Breast epithelium (tissue), 4 donors: ENCODE data around the gene TCN2. TPM values are rescaled to one million over a fixed set of nuclear protein-coding genes. Genes with fewer than 3 reads are reported as not detected.

ENCODE experiments used
- DNase-seq, 2 donors: peaks; one replicate each; pipeline ENCODE4 v3.0.0-alpha.2; 2019; ENCODE audit warnings: low spot score in 2 of 2
- H3K27ac ChIP-seq, 2 donors: fragments of 200-600 bp; sonication (generic) in 1 of 2; one replicate each; pipeline ENCODE4 v1.5.1; 2016 to 2019; ENCODE audit warnings: mild to moderate bottlenecking in 1 of 2
- H3K27me3 ChIP-seq, 2 donors: fragments of 200-600 bp; sonication (generic) in 1 of 2; one replicate each; pipeline versions ENCODE4 v1.5.1 to v1.6.0; 2017 to 2019; ENCODE audit warnings: control low read depth in 1 of 2, mild to moderate bottlenecking in 1 of 2
- H3K36me3 ChIP-seq: fragments of 200-600 bp; one replicate; pipeline ENCODE4 v1.5.1; 2019
- H3K4me1 ChIP-seq, 2 donors: fragments of 200-600 bp; sonication (generic); one replicate each; pipeline ENCODE4 v1.5.1; 2016 to 2019; ENCODE audit warnings: control low read depth in 1 of 2
- H3K4me3 ChIP-seq, 3 donors: fragments of 200-600 bp; sonication (generic); 1 replicate in 2 of 3; 2 replicates in 1 of 3; pipeline ENCODE4 v1.5.1; 2016 to 2019; ENCODE audit warnings: mild to moderate bottlenecking in 3 of 3, moderate library complexity in 2 of 3
- H3K9me3 ChIP-seq, 2 donors: fragments of 200-600 bp; sonication (generic) in 1 of 2; one replicate each; pipeline ENCODE4 v1.5.1; 2016 to 2019; ENCODE audit warnings: control low read depth in 1 of 2
- POLR2A ChIP-seq: fragments of 450-650 bp; IDR thresholded peaks from one replicate; pipeline ENCODE4 v1.6.1; 2016; ENCODE audit warnings: antibody characterized with exemption, mild to moderate bottlenecking, moderate library complexity
- POLR2AphosphoS5 ChIP-seq, 3 donors: sonication (generic); formaldehyde crosslinking; IDR thresholded peaks; one replicate each; pipeline ENCODE4 v1.6.1; 2017; ENCODE audit warnings: antibody characterized with exemption in 3 of 3
- intact Hi-C: fragments of 100-400 bp; cut with DNase I; formaldehyde crosslinking; loops from one replicate; pipeline ENCODE4 v1.15.1; 2023; ENCODE audit warnings: low total_unique reads
- total RNA-seq, 3 donors: library from RNA; depleted of rRNA; stranded (reverse); fragments of >200 nt; gene quantifications; one replicate each; pipeline ENCODE4 v1.1.0, GENCODE V29; 2016
- TF ChIP-seq, protein P1 (sequence below), 3 donors: fragments of 450-650 bp; IDR thresholded peaks; one replicate each; pipeline ENCODE4 v1.5.1; 2016 to 2017; ENCODE audit warnings: antibody characterized with exemption in 3 of 3, mild to moderate bottlenecking in 3 of 3, moderate library complexity in 3 of 3

TCN2 gene
- total RNA-seq, 3 donors from 2014 or later: 32.4 to 69.8 (median 36.7) TPM

DNA sequence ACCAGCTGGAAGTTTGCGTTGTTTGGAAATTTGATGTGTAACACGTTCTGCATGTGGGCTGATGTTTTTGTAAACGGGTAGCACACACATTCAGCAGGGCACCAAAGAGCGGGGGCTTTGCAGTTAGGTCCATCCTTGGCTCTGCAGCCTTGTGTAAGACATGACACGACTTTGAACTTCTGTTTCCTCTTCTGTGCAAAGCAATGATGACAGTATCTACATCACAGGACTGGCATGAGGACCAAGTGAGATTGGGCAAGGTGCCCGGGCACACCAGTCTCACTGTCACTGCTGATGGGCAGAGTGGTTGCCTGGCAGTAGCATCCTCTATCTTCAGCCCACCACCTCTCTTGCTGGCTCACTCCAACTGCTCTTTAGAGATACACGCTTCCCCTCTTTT is 3.3 kb downstream of the TCN2 start:
- no peak for TF ChIP-seq POLR2AphosphoS5 (IDR thresholded peaks at IDR 0.05)
- TF ChIP-seq, protein P1, sequence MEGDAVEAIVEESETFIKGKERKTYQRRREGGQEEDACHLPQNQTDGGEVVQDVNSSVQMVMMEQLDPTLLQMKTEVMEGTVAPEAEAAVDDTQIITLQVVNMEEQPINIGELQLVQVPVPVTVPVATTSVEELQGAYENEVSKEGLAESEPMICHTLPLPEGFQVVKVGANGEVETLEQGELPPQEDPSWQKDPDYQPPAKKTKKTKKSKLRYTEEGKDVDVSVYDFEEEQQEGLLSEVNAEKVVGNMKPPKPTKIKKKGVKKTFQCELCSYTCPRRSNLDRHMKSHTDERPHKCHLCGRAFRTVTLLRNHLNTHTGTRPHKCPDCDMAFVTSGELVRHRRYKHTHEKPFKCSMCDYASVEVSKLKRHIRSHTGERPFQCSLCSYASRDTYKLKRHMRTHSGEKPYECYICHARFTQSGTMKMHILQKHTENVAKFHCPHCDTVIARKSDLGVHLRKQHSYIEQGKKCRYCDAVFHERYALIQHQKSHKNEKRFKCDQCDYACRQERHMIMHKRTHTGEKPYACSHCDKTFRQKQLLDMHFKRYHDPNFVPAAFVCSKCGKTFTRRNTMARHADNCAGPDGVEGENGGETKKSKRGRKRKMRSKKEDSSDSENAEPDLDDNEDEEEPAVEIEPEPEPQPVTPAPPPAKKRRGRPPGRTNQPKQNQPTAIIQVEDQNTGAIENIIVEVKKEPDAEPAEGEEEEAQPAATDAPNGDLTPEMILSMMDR (IDR thresholded peaks at IDR 0.05): no peak
- Histone ChIP-seq H3K27me3 (no peaks in the 10 kb centered on the region), H3K27ac (no peak overlapping the region), H3K4me3 (no peak overlapping the region), H3K4me1 (peaks cover 0 to 7% of the 10 kb centered on the region in 2 donors), H3K9me3 (no peaks in the 10 kb centered on the region), H3K36me3 (no peaks in the 10 kb centered on the region)
- intact Hi-C loops: loop anchor here (10.0 kb wide), 1 partner anchor 315 kb away; no protein-coding TSS in a partner anchor
- DNase-seq: no peak

DNA sequence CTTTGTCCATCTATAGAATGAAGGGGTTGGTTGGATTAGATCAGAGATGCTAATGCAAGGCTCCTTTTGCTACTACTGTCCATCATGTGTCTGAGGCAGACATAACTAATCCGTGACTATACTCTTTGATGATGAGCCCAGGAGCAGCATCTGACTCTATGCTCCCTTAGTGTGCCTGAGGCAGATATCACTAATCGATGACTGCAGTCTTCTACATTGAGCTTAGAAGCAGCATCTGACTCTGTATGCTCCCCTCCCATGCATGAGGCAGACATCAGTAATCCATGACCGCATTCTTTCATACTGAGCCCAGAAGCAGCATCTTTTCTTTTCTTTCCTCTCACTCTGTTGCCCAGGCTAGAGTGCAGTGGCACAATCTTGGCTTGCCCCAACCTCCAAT is 4.2 kb downstream of the TCN2 start:
- intact Hi-C loops: loop anchor here (10.0 kb wide), 1 partner anchor 314 kb away; no protein-coding TSS in a partner anchor
- Histone ChIP-seq H3K27me3 (no peaks in the 10 kb centered on the region), H3K4me3 (no peak overlapping the region), H3K4me1 (no peaks in the 10 kb centered on the region), H3K36me3 (no peaks in the 10 kb centered on the region), H3K9me3 (no peaks in the 10 kb centered on the region), H3K27ac (no peak overlapping the region)
- DNase-seq: no peak
- TF ChIP-seq POLR2AphosphoS5 (IDR thresholded peaks at IDR 0.05) (no peak), POLR2A (no peak)
- TF ChIP-seq, protein P1 (IDR thresholded peaks at IDR 0.05): no peak

DNA sequence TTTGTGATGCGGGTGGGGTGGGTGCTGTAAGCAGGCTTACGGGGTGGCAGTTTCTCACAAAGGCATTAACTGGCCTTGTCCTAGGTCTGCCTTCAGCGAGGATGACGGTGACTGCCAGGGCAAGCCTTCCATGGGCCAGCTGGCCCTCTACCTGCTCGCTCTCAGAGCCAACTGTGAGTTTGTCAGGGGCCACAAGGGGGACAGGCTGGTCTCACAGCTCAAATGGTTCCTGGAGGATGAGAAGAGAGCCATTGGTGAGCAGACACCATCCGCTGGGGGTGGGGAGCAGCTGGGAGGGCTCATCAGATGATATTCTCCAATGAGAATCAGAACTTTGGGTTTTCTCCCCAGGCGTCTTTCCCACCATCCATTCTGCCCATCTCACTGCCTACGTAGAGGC is 5.8 kb downstream of the TCN2 start:
- no peaks in the 10 kb centered on the region for H3K36me3 ChIP-seq
- TF ChIP-seq POLR2A (no peak), POLR2AphosphoS5 (IDR thresholded peaks at IDR 0.05) (no peak)
- H3K4me1 ChIP-seq: no peaks in the 10 kb centered on the region
- H3K9me3 ChIP-seq: no peaks in the 10 kb centered on the region
- no peak overlapping the region for H3K27ac ChIP-seq
- no peaks in the 10 kb centered on the region for H3K27me3 ChIP-seq
- intact Hi-C loops: loop anchor here (10.0 kb wide), 1 partner anchor 312 kb away; no protein-coding TSS in a partner anchor
- no peak for DNase-seq
- no peak overlapping the region for H3K4me3 ChIP-seq

DNA sequence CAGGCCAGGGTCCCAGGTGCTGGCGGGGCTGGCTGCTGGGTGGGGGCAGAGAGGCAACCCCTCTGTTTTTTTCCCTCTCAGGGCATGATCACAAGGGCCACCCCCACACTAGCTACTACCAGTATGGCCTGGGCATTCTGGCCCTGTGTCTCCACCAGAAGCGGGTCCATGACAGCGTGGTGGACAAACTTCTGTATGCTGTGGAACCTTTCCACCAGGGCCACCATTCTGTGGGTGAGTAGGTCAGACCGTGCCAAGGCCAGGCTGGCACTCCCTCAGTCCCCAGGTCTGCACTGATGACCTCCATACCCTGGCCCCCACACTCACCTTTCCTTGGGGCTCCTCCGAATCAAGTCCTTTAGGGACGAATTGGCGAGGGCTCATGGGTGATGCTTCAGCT is 7.3 kb downstream of the TCN2 start:
- TF ChIP-seq, protein P1 (IDR thresholded peaks at IDR 0.05): no peak
- TF ChIP-seq POLR2AphosphoS5 (IDR thresholded peaks at IDR 0.05) (no peak), POLR2A (no peak)
- Histone ChIP-seq H3K27me3 (no peaks in the 10 kb centered on the region), H3K27ac (no peak overlapping the region), H3K36me3 (no peaks in the 10 kb centered on the region), H3K4me1 (no peaks in the 10 kb centered on the region), H3K4me3 (no peak overlapping the region), H3K9me3 (no peaks in the 10 kb centered on the region)
- intact Hi-C loops: loop anchor here (10.0 kb wide), 1 partner anchor 311 kb away; no protein-coding TSS in a partner anchor
- DNase-seq: no peak

DNA sequence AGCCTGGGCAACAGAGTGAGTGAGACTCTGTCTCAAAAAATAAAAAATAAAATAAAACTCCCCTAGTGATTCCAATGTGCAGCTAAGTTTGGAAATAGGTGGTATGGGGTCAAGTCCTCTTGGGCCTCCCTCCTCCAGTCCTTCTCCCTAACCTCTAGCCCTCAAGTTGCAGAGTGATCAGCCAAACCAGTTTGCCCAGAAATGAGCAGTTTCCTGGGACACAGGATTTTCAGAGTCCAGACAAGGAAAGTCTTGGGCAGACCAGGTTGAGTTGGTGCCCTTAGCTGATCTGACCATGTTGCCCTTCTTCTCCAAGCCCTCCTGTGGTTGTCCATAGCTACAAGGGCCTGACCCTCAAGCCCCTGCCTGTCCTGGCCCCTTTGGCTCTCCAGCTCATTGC is 7.9 kb downstream of the TCN2 start:
- Histone ChIP-seq H3K27ac (no peak overlapping the region), H3K4me3 (no peak overlapping the region), H3K36me3 (no peaks in the 10 kb centered on the region), H3K27me3 (no peaks in the 10 kb centered on the region), H3K4me1 (no peaks in the 10 kb centered on the region), H3K9me3 (no peaks in the 10 kb centered on the region)
- intact Hi-C loops: loop anchor here (10.0 kb wide), 1 partner anchor 310 kb away; no protein-coding TSS in a partner anchor
- DNase-seq: no peak
- TF ChIP-seq, protein P1 (IDR thresholded peaks at IDR 0.05): no peak
- TF ChIP-seq POLR2A (no peak), POLR2AphosphoS5 (IDR thresholded peaks at IDR 0.05) (no peak)

DNA sequence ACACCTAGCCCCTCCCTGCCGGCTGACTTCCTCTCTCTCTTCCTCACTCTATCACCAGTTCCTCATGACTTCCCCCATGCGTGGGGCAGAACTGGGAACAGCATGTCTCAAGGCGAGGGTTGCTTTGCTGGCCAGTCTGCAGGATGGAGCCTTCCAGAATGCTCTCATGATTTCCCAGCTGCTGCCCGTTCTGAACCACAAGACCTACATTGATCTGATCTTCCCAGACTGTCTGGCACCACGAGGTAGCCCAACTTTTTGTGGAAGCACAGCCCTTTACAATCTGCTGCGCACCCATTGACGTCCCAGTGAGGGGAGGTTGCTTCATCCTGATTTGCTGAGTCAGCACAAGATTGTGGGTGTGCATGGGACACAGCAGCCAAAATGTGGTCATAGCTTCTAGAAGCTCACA is 8.6 kb downstream of the TCN2 start:
- TF ChIP-seq POLR2A (no peak), POLR2AphosphoS5 (IDR thresholded peaks at IDR 0.05) (no peak)
- TF ChIP-seq, protein P1 (IDR thresholded peaks at IDR 0.05): no peak
- H3K36me3 ChIP-seq: no peaks in the 10 kb centered on the region
- H3K4me3 ChIP-seq: no peak overlapping the region
- H3K27me3 ChIP-seq: no peaks in the 10 kb centered on the region
- H3K4me1 ChIP-seq: no peaks in the 10 kb centered on the region
- no peaks in the 10 kb centered on the region for H3K9me3 ChIP-seq
- no peak for DNase-seq
- H3K27ac ChIP-seq: no peak overlapping the region
- intact Hi-C loops: loop anchor here (10.0 kb wide), 1 partner anchor 309 kb away; no protein-coding TSS in a partner anchor
